ENCODE measurements around the gene CCDC88C. TPM values are rescaled to one million over a fixed set of nuclear protein-coding genes. Genes with fewer than 3 reads are reported as not detected.
"Not testable (repeated sequence)": the region's sequence is repeated elsewhere in the genome, so short reads cannot be mapped to it uniquely, and the experiment has no call there.

CCDC88C gene
- total RNA-seq, 1 donor from 2014 or later = 9.2 TPM

- Histone ChIP-seq H3K4me3 (no peak overlapping the region), H3K27ac (no peak overlapping the region), H3K4me1 (no peaks in the 10 kb centered on the region), H3K9me3 (no peaks in the 10 kb centered on the region), H3K36me3 (no peaks in the 10 kb centered on the region), H3K27me3 (no peaks in the 10 kb centered on the region)
- TF ChIP-seq CTCF (IDR thresholded peaks at IDR 0.05) = no peak
- no peak for DNase-seq (ENCODE audit: low spot score in 2 of 2)
- intact Hi-C loops (cut with DNase I) = no loop called here
Observed at GRCh38 chr14:91270619-91271018, 147.0 kb downstream of the CCDC88C start.

DNA sequence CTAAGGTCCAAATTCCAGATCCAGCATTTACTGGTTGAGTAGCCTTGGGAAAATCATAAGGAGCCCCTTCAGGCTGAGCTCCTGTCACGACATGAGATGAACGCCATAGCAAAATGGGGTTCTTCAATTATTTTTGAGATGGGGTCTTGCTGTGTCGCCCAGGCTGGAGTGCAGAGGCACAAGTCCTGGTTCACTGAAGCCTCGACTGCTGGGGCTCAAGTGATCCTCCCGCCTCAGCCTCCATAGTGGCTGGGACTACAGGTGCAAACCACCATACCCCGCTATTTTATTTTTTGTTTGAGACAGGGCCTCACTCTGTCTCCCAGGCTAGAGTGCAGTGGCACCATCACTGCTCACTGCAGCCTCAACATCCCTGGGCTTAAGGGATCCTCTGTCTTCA is 147.4 kb downstream of the CCDC88C start:
- DNase-seq (ENCODE audit: low spot score in 2 of 2) = no peak
- no peaks in the 10 kb centered on the region for H3K9me3 ChIP-seq
- no peaks in the 10 kb centered on the region for H3K36me3 ChIP-seq
- peak overlapping the region in 1 of 2 donors; percentile 28 for H3K4me3 ChIP-seq
- H3K4me1 ChIP-seq = no peaks in the 10 kb centered on the region
- intact Hi-C loops (cut with DNase I) = no loop called here
- TF ChIP-seq CTCF (IDR thresholded peaks at IDR 0.05) = no peak
- H3K27me3 ChIP-seq = no peaks in the 10 kb centered on the region
- H3K27ac ChIP-seq = no peak overlapping the region

DNA sequence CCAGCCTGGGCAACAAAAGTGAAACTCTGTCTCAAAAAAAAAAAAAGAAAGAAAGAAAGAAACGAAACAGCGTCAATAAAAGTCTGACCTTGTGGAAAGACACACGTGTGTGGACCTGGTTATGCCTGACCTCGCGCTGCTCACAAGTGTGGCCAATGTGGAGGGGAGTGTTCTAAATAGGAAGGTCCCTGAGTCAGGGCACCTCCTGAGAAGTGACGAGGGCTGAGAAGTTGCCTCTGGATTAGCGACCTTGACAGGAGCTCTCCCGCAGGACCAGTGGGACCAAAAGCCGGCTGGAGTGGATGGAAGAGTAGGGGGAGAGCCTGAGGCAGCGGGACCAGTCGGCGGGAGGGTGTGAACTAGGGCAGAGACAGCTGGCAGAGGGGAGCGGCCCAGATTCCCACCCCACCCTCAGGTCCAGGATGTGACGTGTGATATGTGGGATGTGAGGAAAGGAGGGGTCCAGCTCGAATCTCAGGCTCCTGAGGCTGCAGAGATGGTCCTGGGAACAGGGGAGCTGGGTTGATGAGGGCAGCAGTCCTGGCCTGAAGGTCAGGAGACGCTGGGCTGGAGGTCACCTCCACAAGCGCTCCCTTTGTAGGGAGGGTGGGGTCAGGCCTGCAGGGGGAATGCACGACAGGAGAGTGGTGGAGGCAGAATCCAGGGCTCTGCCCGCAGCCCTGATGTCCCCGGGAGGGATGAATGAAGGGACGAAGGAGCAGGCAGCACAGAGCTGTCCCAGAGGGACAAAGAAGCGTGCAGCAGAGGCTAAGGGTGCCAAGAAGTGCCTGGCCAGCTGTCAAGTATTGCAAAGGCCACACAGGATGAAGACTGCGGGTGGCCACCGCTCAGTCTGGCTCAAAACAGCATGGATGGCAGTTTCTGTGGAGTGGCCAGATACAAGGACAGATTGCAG is 148.3 kb downstream of the CCDC88C start:
- Histone ChIP-seq H3K4me3 (peak overlapping the region in 1 of 2 donors; percentile 28), H3K4me1 (no peaks in the 10 kb centered on the region), H3K36me3 (no peaks in the 10 kb centered on the region), H3K27me3 (no peaks in the 10 kb centered on the region), H3K9me3 (no peaks in the 10 kb centered on the region), H3K27ac (no peak overlapping the region)
- TF ChIP-seq CTCF (IDR thresholded peaks at IDR 0.05) = no peak
- no peak for DNase-seq (ENCODE audit: low spot score in 2 of 2)
- intact Hi-C loops (cut with DNase I) = no loop called here

- Histone ChIP-seq H3K4me1 (peaks cover 0 to 4% of the 10 kb centered on the region in 2 donors), H3K9me3 (no peaks in the 10 kb centered on the region), H3K4me3 (no peak overlapping the region), H3K36me3 (no peaks in the 10 kb centered on the region), H3K27me3 (no peaks in the 10 kb centered on the region), H3K27ac (no peak overlapping the region)
- no peak for TF ChIP-seq CTCF (IDR thresholded peaks at IDR 0.05)
- intact Hi-C loops (cut with DNase I) = no loop called here
- no peak for DNase-seq (ENCODE audit: low spot score in 2 of 2)
Observed at GRCh38 chr14:91267965-91268437, 149.6 kb downstream of the CCDC88C start.

- H3K27me3 ChIP-seq; H3K27ac ChIP-seq; intact Hi-C loops (cut with DNase I); H3K4me1 ChIP-seq; DNase-seq (ENCODE audit: low spot score in 2 of 2); H3K9me3 ChIP-seq; H3K36me3 ChIP-seq; H3K4me3 ChIP-seq: not testable (repeated sequence)
Observed at GRCh38 chr14:91266276-91266675, 151.3 kb downstream of the CCDC88C start.

DNA sequence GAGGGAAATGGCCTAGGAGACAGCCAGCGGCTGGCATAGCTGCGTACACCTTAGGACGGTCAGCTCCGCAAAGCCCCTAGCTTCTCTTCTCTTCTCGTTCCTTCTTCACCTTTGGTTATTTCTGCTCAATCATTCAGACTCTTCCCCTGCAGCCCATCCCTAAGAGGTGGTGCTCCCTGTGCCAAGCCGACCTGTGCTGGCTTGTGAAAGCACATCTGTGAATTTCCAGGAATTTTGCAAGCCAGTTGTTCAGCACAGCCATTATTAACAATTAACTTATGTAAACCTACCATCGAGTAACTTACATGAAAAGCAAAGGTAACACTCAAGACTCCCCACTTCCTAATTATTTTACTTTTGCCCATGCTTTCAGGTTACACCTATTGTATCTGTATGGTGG is 152.2 kb downstream of the CCDC88C start:
- no peak for TF ChIP-seq CTCF (IDR thresholded peaks at IDR 0.05)
- intact Hi-C loops (cut with DNase I) = no loop called here
- H3K4me3 ChIP-seq = no peak overlapping the region
- H3K4me1 ChIP-seq = peaks cover 0 to 4% of the 10 kb centered on the region in 2 donors
- no peaks in the 10 kb centered on the region for H3K9me3 ChIP-seq
- no peaks in the 10 kb centered on the region for H3K36me3 ChIP-seq
- no peak for DNase-seq (ENCODE audit: low spot score in 2 of 2)
- no peak overlapping the region for H3K27ac ChIP-seq
- H3K27me3 ChIP-seq = no peaks in the 10 kb centered on the region

Measured in ascending aorta (tissue), 2 donors.